GM12878 (cell line): ENCODE data around the gene KLHL18. TPM values are rescaled to one million over a fixed set of nuclear protein-coding genes. Genes with fewer than 3 reads are reported as not detected.

Experiments
- ATAC-seq: fragments of 200-7000 bp; cut with Tn5 transposase; 3 replicates; pipeline ENCODE4 v1.9.1; 2020; ENCODE audit warnings: mild to moderate bottlenecking, moderate library complexity
- BruUV-seq: library from RNA; stranded (reverse); fragments of 400-500 nt; replicated peaks from 2 replicates; lab custom pipeline; 2021; lab: Mats Ljungman, UMichigan
- CTCF ChIA-PET: fragments of 300-600 bp; sonication (Branson Sonifier 250); formaldehyde crosslinking; extraction: SDS; loops from one replicate; lab custom pipeline; 2021; ENCODE audit warnings: inconsistent platforms; lab: Yijun Ruan, JAX
- POLR2A ChIA-PET: fragments of 350-600 bp; formaldehyde crosslinking; extraction: SDS; loops from one replicate; lab custom pipeline; 2021; ENCODE audit warnings: inconsistent platforms; lab: Charles Lee
- RAD21 ChIA-PET: fragments of 300-600 bp; sonication (Branson Sonifier 250); formaldehyde crosslinking; loops from one replicate; lab custom pipeline; 2023; ENCODE audit warnings: antibody characterized with exemption; ENCODE audit not compliant: unreplicated experiment; lab: Charles Lee
- SMC1A ChIA-PET: fragments of 300-600 bp; sonication (Branson Sonifier 250); formaldehyde crosslinking; loops from one replicate; lab custom pipeline; 2023; ENCODE audit not compliant: unreplicated experiment, uncharacterized antibody; lab: Charles Lee
- DNase-seq: peaks from one replicate; pipeline ENCODE4 v3.0.0-alpha.2; 2011; ENCODE audit warnings: low read depth, low spot score
- FAIRE-seq: peaks from 3 replicates; lab custom pipeline; 2011; peaks lifted over from hg19 to GRCh38; lab: Jason Lieb, UNC
- H2AFZ ChIP-seq: 2 replicates; pipeline ENCODE4 v1.6.0; 2011; ENCODE audit warnings: low read depth, low read length, control low read depth; ENCODE audit not compliant: control insufficient read depth
- H3K27ac ChIP-seq: 2 replicates; pipeline ENCODE4 v1.5.1; 2011; ENCODE audit warnings: control low read depth; ENCODE audit not compliant: control insufficient read depth, insufficient read depth
- H3K27me3 ChIP-seq, 2 experiments: replicated peaks in 1 of 2; 2 replicates each; pipeline versions ENCODE4 v1.6.0 to v1.6.1; 2011; ENCODE audit warnings: low read length in 1 of 2; ENCODE audit not compliant: control insufficient read depth in 2 of 2, insufficient read depth in 2 of 2
- H3K36me3 ChIP-seq, 2 experiments: 2 replicates each; pipeline ENCODE4 v1.5.1; 2011; ENCODE audit warnings: low read length in 1 of 2; ENCODE audit not compliant: control insufficient read depth in 2 of 2, insufficient read depth in 2 of 2
- H3K4me1 ChIP-seq: 2 replicates; pipeline ENCODE4 v1.6.1; 2011; ENCODE audit warnings: mild to moderate bottlenecking, low read length, moderate library complexity, mixed read lengths; ENCODE audit not compliant: control insufficient read depth, insufficient read depth
- H3K4me2 ChIP-seq: 2 replicates; pipeline ENCODE4 v1.6.0; 2011; ENCODE audit warnings: control low read depth; ENCODE audit not compliant: control insufficient read depth, insufficient read depth
- H3K4me3 ChIP-seq: fragments of 200-600 bp; sonication (generic); 2 replicates; pipeline ENCODE4 v1.5.1; 2016
- H3K79me2 ChIP-seq: 2 replicates; pipeline ENCODE4 v1.6.0; 2011; ENCODE audit warnings: low read length; ENCODE audit not compliant: control insufficient read depth, insufficient read depth
- H3K9ac ChIP-seq: 2 replicates; pipeline ENCODE4 v1.8.0; 2011; ENCODE audit warnings: low read length, control low read depth, mixed read lengths; ENCODE audit not compliant: control insufficient read depth, insufficient read depth
- H3K9me3 ChIP-seq: replicated peaks from 3 replicates; pipeline ENCODE4 v1.5.1; 2011; ENCODE audit warnings: mild to moderate bottlenecking, low read length; ENCODE audit not compliant: control insufficient read depth, insufficient read depth
- H4K20me1 ChIP-seq: 2 replicates; pipeline ENCODE4 v1.6.0; 2011; ENCODE audit not compliant: control insufficient read depth, insufficient read depth
- MTA3 ChIP-seq: IDR thresholded peaks from 2 replicates; pipeline ENCODE4 v1.6.1; 2012; ENCODE audit warnings: low read length, inconsistent platforms, borderline replicate concordance
- NFXL1 ChIP-seq: fragments of 450-650 bp; IDR thresholded peaks from 2 replicates; pipeline ENCODE4 v1.6.1; 2017; ENCODE audit warnings: antibody characterized with exemption, mild to moderate bottlenecking, borderline replicate concordance
- RELA ChIP-seq: fragments of 450-650 bp; IDR thresholded peaks from 2 replicates; pipeline ENCODE4 v1.8.0; 2014; ENCODE audit warnings: borderline replicate concordance; ENCODE audit not compliant: partially characterized antibody
- ZNF274 ChIP-seq: IDR thresholded peaks from one replicate; pipeline ENCODE4 v1.8.0; 2011; ENCODE audit not compliant: insufficient read length, insufficient read depth
- WGBS: methylation state at CpG from one replicate; pipeline ENCODE4 v1.1.6; 2016; ENCODE audit warnings: low lambda C conversion rate; ENCODE audit not compliant: insufficient replicate concordance, insufficient coverage; ENCODE audit errors: missing lambda C conversion rate; 5-methylcytosine and 5-hydroxymethylcytosine counted together
- in situ Hi-C: fragments of 300-500 bp; cut with MboI; formaldehyde crosslinking; loops from 9 replicates; pipeline ENCODE4 v1.14.3; 2018; ENCODE audit warnings: mixed read lengths
- intact Hi-C: fragments of 100-400 bp; cut with micrococcal nuclease; formaldehyde crosslinking; loops from one replicate; pipeline ENCODE4 v1.14.2; 2022; ENCODE audit not compliant: unreplicated experiment
- polyA plus RNA-seq, 11 experiments: library from polyadenylated mRNA; depleted of rRNA in 4 of 11; unstranded in 6 of 11; stranded (reverse) in 5 of 11; fragments of >200 nt; fragmentation: Nextera tagmentation in 4 of 11; fragmentation: Illumina TruSeq in 1 of 11; extraction: Ambion mirVana in 4 of 11; extraction: Trizol in 1 of 11; gene quantifications; 1 replicate in 1 of 11; 2 replicates in 10 of 11; pipeline versions ENCODE4 v1.2.1 to v1.2.3, GENCODE V29; 2011 to 2016; ENCODE audit warnings: inconsistent platforms in 2 of 11, missing spikeins in 2 of 11, low read depth in 1 of 11
- total RNA-seq, 4 experiments: library from RNA; depleted of rRNA in 3 of 4; stranded (reverse); fragments of >200 nt in 3 of 4; fragmentation: Illumina TruSeq in 1 of 4; extraction: Trizol in 1 of 4; gene quantifications; 2 replicates each; pipeline versions ENCODE4 v1.2.1 to v1.2.3, GENCODE V29; 2013 to 2021
- TF ChIP-seq, protein P1 (sequence below): fragments of 450-650 bp; IDR thresholded peaks from 2 replicates; pipeline ENCODE4 v1.6.1; 2017; ENCODE audit warnings: mild to moderate bottlenecking
- TF ChIP-seq, protein P2 (sequence below): IDR thresholded peaks from 2 replicates; pipeline ENCODE4 v1.6.1; 2012; ENCODE audit warnings: improper control_type of control experiment, low read depth, low read length; ENCODE audit not compliant: insufficient replicate concordance

KLHL18 gene
- total and polyA plus RNA-seq, 10 of the 15 experiments (the other 5 are each of a cell fraction or from before 2014, with no cell fraction given) = 24.0 to 69.8 (median 51.7) TPM

DNA sequence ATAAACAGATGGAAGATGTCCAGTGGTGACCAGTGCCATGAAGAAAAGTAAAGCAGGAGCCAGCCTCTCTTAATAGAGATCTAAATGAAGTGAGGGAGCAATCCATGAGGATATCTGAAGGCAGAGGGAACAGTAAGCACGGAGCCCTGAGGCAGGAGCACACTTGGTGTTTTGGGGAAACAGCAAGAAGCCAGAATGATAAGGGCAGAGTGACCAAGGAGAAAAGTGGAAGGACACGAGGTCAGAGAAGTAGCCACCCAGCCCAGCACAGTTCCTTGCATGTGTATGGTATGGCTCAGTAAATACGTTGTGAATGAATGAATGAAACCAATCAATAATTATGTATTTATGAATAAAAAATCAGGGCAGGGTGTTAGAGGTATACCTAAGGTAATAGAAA, 11.6 kb downstream of the KLHL18 start:
- SMC1A ChIA-PET = interaction anchor here (0.7 to 6.8 kb wide), 7 partner anchors 9 to 130 kb away, joined by 3 to 68 read pairs (median 6); partner anchors contain the start of genes KIF9 and KLHL18
- H3K4me1 ChIP-seq = peaks cover 54% of the 10 kb centered on the region
- no peak overlapping the region for H2AFZ ChIP-seq
- no peaks in the 10 kb centered on the region for H3K27me3 ChIP-seq
- no peaks in the 10 kb centered on the region for H4K20me1 ChIP-seq
- BruUV-seq = no TSS peak
- peaks cover 80% of the 10 kb centered on the region for H3K79me2 ChIP-seq
- no peak overlapping the region for H3K27ac ChIP-seq
- DNase-seq = no peak
- CTCF ChIA-PET = interaction anchor here (1.0 to 5.5 kb wide), 6 partner anchors 9 to 129 kb away, joined by 4 to 35 read pairs (median 8); no protein-coding TSS in a partner anchor
- peaks cover 0 to 18% of the 10 kb centered on the region in 2 experiments; a peak in 3 of 4 replicates for H3K36me3 ChIP-seq
- H3K4me3 ChIP-seq = no peak overlapping the region
- no peak for FAIRE-seq
- no peak for ATAC-seq
- intact Hi-C loops (no loop called here), in situ Hi-C loops (no loop called here)
- H3K4me2 ChIP-seq = no peak overlapping the region
- H3K9me3 ChIP-seq = no peaks in the 10 kb centered on the region
- H3K9ac ChIP-seq = no peak overlapping the region
- RAD21 ChIA-PET = interaction anchor here (0.6 to 3.2 kb wide), 4 partner anchors 9 to 29 kb away, joined by 3 to 14 read pairs (median 6); partner anchors contain the start of genes KIF9 and KLHL18
- POLR2A ChIA-PET = interaction anchor here (1.5 to 3.7 kb wide), 2 partner anchors 9 to 129 kb away, joined by 4 to 38 read pairs; no protein-coding TSS in a partner anchor
- TF ChIP-seq ZNF274 (no peak), NFXL1 (no peak), MTA3 (no peak), RELA (no peak)
- TF ChIP-seq, protein P1, sequence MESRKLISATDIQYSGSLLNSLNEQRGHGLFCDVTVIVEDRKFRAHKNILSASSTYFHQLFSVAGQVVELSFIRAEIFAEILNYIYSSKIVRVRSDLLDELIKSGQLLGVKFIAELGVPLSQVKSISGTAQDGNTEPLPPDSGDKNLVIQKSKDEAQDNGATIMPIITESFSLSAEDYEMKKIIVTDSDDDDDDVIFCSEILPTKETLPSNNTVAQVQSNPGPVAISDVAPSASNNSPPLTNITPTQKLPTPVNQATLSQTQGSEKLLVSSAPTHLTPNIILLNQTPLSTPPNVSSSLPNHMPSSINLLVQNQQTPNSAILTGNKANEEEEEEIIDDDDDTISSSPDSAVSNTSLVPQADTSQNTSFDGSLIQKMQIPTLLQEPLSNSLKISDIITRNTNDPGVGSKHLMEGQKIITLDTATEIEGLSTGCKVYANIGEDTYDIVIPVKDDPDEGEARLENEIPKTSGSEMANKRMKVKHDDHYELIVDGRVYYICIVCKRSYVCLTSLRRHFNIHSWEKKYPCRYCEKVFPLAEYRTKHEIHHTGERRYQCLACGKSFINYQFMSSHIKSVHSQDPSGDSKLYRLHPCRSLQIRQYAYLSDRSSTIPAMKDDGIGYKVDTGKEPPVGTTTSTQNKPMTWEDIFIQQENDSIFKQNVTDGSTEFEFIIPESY = no peak
- TF ChIP-seq, protein P2, sequence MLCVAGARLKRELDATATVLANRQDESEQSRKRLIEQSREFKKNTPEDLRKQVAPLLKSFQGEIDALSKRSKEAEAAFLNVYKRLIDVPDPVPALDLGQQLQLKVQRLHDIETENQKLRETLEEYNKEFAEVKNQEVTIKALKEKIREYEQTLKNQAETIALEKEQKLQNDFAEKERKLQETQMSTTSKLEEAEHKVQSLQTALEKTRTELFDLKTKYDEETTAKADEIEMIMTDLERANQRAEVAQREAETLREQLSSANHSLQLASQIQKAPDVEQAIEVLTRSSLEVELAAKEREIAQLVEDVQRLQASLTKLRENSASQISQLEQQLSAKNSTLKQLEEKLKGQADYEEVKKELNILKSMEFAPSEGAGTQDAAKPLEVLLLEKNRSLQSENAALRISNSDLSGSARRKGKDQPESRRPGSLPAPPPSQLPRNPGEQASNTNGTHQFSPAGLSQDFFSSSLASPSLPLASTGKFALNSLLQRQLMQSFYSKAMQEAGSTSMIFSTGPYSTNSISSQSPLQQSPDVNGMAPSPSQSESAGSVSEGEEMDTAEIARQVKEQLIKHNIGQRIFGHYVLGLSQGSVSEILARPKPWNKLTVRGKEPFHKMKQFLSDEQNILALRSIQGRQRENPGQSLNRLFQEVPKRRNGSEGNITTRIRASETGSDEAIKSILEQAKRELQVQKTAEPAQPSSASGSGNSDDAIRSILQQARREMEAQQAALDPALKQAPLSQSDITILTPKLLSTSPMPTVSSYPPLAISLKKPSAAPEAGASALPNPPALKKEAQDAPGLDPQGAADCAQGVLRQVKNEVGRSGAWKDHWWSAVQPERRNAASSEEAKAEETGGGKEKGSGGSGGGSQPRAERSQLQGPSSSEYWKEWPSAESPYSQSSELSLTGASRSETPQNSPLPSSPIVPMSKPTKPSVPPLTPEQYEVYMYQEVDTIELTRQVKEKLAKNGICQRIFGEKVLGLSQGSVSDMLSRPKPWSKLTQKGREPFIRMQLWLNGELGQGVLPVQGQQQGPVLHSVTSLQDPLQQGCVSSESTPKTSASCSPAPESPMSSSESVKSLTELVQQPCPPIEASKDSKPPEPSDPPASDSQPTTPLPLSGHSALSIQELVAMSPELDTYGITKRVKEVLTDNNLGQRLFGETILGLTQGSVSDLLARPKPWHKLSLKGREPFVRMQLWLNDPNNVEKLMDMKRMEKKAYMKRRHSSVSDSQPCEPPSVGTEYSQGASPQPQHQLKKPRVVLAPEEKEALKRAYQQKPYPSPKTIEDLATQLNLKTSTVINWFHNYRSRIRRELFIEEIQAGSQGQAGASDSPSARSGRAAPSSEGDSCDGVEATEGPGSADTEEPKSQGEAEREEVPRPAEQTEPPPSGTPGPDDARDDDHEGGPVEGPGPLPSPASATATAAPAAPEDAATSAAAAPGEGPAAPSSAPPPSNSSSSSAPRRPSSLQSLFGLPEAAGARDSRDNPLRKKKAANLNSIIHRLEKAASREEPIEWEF = no peak
- WGBS = 91% methylated on average over 3 of the region's 3 CpGs
